ENCODE data around the gene GATAD2B. TPM values are rescaled to one million over a fixed set of nuclear protein-coding genes. Genes with fewer than 3 reads are reported as not detected.

The GATAD2B gene
- polyA plus RNA-seq, 1 experiment = 3.6 TPM

- DNase-seq (ENCODE audit: low read depth) = no peak
- H3K36me3 ChIP-seq (ENCODE audit: control insufficient read depth, insufficient read depth, low read length) = peaks cover 19% of the 10 kb centered on the region
- H3K27me3 ChIP-seq (ENCODE audit: control insufficient read depth, insufficient read depth, low read length) = no peaks in the 10 kb centered on the region
- H3K4me3 ChIP-seq (ENCODE audit: low read depth, low read length) = no peak overlapping the region
- no peak for TF ChIP-seq CTCF (IDR thresholded peaks at IDR 0.05; ENCODE audit: insufficient read depth, low read depth, low read length)
- CTCF ChIA-PET = interaction anchor here (0.6 to 3.4 kb wide), 8 partner anchors 23 to 155 kb away, joined by 3 to 17 read pairs (median 4); partner anchors contain the start of genes CREB3L4 and RAB13
- POLR2A ChIA-PET = interaction anchor here (0.7 kb wide), 1 partner anchor 257 kb away, joined by 3 read pairs; no protein-coding TSS in a partner anchor
Measured at GRCh38 chr1:153944827-153945117, 22.0 kb upstream of the GATAD2B start.

- ChIA-PET POLR2A (interaction anchor here (0.7 kb wide), 1 partner anchor 257 kb away, joined by 3 read pairs; no protein-coding TSS in a partner anchor), CTCF (interaction anchor here (0.6 to 3.4 kb wide), 11 partner anchors 9 to 154 kb away, joined by 3 to 14 read pairs (median 3); partner anchors contain the start of gene CREB3L4)
- TF ChIP-seq CTCF (IDR thresholded peaks at IDR 0.05; ENCODE audit: insufficient read depth, low read depth, low read length) = no peak
- Histone ChIP-seq H3K4me3 (ENCODE audit: low read depth, low read length) (no peak overlapping the region), H3K27me3 (ENCODE audit: control insufficient read depth, insufficient read depth, low read length) (no peaks in the 10 kb centered on the region), H3K36me3 (ENCODE audit: control insufficient read depth, insufficient read depth, low read length) (peaks cover 18% of the 10 kb centered on the region)
- no peak for DNase-seq (ENCODE audit: low read depth)
Measured at GRCh38 chr1:153944005-153944826, 21.4 kb upstream of the GATAD2B start.

GRCh38 chr1:153942766-153943549, 20.2 kb upstream of the GATAD2B start:
- CTCF ChIA-PET = interaction anchor here (0.6 to 1.1 kb wide), 2 partner anchors 59 to 126 kb away, joined by 3 read pairs; no protein-coding TSS in a partner anchor
- POLR2A ChIA-PET = no interaction called here
- DNase-seq (ENCODE audit: low read depth) = no peak
- Histone ChIP-seq H3K4me3 (ENCODE audit: low read depth, low read length) (no peak overlapping the region), H3K36me3 (ENCODE audit: control insufficient read depth, insufficient read depth, low read length) (peaks cover 12% of the 10 kb centered on the region), H3K27me3 (ENCODE audit: control insufficient read depth, insufficient read depth, low read length) (no peaks in the 10 kb centered on the region)
- no peak for TF ChIP-seq CTCF (IDR thresholded peaks at IDR 0.05; ENCODE audit: insufficient read depth, low read depth, low read length)

- Histone ChIP-seq H3K27me3 (ENCODE audit: control insufficient read depth, insufficient read depth, low read length) (no peaks in the 10 kb centered on the region), H3K4me3 (ENCODE audit: low read depth, low read length) (no peak overlapping the region), H3K36me3 (ENCODE audit: control insufficient read depth, insufficient read depth, low read length) (peaks cover 17% of the 10 kb centered on the region)
- no peak for TF ChIP-seq CTCF (IDR thresholded peaks at IDR 0.05; ENCODE audit: insufficient read depth, low read depth, low read length)
- DNase-seq (ENCODE audit: low read depth) = no peak
- ChIA-PET POLR2A (no interaction called here), CTCF (no interaction called here)
Measured at GRCh38 chr1:153941826-153942725, 19.3 kb upstream of the GATAD2B start.

All from BJ (cell line).